GM19025 (cell line): Measurements from ENCODE around the gene MCC.
"Not testable (repeated sequence)": the region's sequence is repeated elsewhere in the genome, so short reads cannot be mapped to it uniquely, and the experiment has no call there.

Source experiments
- ATAC-seq: cut with Tn5 transposase; IDR thresholded peaks from one replicate; pipeline ENCODE4 v1.9.1; 2021; ENCODE audit warnings: mild to moderate bottlenecking, low read depth, moderate library complexity; ENCODE audit not compliant: unreplicated experiment

Gene MCC

DNA sequence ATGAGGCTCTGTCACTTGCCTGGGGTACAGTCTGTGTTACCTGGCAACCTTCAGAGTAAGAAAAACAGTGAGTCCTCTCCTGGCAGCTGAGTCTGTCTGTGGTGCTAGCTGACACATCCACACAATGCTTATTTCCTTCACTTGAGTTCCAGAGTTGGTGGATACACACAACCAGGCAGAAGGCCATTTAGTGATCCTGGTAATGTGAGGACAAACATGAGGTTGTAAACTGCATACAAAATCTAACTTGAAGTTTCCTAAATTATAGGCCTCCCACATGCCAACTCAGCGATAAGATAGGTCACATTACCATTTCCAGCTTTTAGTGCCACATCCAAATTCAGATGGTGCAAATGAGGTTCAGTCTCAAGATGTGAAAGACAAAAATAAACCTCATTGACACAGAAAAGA lies 386.1 kb downstream of the MCC start:
- ATAC-seq, result no peak

DNA sequence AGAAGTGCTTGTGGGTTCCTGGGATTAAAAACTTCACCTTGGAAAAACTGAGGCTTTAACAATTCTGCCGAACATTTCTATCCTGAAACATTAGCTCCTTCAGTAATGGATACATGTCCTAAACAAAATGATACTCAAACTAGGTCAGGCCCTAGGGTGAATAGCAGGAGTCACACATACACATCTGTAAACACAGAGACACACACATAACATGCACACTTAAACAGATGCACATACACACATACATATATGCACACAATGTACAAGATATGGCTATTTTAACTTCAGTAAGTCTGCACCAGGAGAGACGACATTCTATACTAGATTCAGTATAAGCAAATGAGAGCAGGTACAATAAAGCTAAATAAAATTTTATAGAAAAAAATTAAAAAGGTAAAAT lies 387.3 kb downstream of the MCC start:
- ATAC-seq, result no peak

GRCh38 chr5:113099822-113100221 lies 388.4 kb downstream of the MCC start:
- no peak for ATAC-seq

- ATAC-seq, result no peak
Observed at GRCh38 chr5:113098378-113098777, 389.9 kb downstream of the MCC start.

- no peak for ATAC-seq
Observed at GRCh38 chr5:113095831-113096230, 392.4 kb downstream of the MCC start.

DNA sequence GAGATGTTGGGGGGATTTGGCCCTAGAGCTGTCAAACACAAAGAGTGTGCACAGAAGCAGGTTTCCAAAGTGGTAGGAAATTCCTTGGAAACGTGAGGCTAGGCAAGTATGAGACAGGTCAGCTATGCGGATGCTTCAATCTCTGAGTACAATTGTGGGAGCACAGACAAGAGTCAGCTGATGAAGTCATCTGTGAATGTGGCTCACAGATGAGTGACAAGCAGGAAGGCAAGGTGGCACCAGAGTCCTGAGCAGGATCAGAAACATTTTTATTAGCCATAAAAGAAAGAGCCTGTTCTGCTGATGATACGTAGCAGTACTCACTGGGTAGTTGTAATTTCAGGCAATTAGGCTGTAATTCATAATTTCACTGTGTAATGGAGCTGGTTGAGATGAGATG lies 394.7 kb downstream of the MCC start:
- no peak for ATAC-seq

DNA sequence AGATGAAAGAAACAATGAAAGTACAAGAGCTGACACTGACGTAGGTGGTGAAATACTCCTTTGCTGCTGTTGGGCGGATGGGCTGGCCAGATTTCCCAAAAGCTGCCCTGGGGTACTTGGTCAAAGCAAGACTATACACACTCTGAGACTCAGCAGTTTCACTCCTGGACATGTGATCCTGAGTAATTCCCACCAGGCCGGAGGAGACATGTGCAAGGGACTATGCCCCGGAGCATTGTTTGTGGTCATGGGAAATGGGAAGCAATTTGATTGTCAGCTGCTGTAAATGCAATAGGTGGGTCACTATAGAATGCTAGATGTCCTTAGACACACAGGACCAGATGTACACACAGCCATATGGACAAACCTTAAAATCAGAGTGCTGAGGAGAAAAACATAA lies 395.6 kb downstream of the MCC start:
- no peak for ATAC-seq

DNA sequence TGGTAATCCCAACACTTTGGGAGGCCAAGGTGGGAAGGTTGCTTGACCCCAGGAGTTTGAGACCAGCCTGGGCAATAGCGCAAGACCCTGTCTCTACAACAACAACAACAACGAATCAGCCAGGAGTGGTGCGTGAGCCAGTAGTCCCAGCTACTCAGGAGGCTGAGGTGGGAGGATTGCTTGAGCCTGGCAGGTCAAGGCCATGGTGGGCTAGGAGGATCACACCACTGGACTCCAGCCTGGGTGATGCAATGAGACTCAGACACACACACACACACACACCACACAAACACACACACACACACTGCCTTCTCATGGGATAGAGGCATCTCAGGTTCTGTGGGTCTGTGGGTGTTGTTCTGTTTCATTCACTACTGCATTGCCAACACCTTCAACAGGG lies 396.6 kb downstream of the MCC start:
- no peak for ATAC-seq

- no peak for ATAC-seq
Observed at GRCh38 chr5:113090336-113091106, 397.7 kb downstream of the MCC start.

- no peak for ATAC-seq
Observed at GRCh38 chr5:113089653-113090335, 398.5 kb downstream of the MCC start.

- no peak for ATAC-seq
Observed at GRCh38 chr5:113087976-113088514, 400.2 kb downstream of the MCC start.

DNA sequence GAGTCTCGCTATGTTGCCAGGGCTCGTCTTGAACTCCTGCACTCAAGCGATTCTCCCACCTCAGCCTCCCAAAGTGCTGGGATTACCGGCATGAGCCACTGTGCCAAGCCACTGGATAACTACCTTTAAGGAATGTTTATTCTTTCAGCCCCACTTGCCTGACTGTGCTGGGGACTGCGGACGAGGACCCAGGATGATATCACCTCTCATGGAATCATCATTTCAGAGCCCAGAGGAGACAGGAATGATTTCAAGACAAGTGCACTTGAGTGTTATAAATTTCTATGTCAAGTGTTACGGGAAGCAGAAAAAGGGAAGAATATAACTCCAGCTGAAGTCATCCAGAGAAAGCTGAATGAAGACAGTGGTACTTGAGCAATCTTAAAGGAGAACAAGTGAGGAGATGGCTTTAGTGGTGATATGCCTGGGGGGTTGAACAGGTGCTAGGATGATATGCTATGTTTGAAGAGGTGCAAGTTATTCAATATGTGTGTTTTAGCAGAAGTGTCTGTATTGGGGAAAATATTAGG lies 402.3 kb downstream of the MCC start:
- no peak for ATAC-seq

GRCh38 chr5:113085084-113085414 lies 403.2 kb downstream of the MCC start:
- ATAC-seq, result no peak

GRCh38 chr5:113084402-113085083 lies 403.7 kb downstream of the MCC start:
- ATAC-seq, result no peak

DNA sequence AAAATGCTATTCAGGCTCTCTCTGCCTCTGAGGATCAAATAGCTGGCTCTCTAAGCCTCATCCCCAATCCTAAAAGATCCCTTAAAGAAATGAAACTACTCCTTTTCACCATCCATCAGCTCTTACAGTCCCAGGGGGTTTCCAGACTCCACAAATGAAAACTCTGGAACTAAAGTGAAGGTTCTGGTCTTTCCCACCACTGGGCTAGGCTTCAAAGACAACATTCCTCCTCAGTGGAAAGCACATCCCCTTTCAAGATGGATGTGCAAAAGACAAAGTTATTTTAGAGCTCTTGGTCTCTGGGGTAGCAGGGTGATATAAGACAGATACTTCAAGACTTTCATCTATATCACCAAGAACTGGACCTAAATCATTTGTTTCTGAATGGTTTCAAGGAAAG lies 404.8 kb downstream of the MCC start:
- no peak for ATAC-seq

GRCh38 chr5:113082547-113082905 lies 405.7 kb downstream of the MCC start:
- no peak for ATAC-seq

- no peak for ATAC-seq
Observed at GRCh38 chr5:113081881-113082546, 406.2 kb downstream of the MCC start.

DNA sequence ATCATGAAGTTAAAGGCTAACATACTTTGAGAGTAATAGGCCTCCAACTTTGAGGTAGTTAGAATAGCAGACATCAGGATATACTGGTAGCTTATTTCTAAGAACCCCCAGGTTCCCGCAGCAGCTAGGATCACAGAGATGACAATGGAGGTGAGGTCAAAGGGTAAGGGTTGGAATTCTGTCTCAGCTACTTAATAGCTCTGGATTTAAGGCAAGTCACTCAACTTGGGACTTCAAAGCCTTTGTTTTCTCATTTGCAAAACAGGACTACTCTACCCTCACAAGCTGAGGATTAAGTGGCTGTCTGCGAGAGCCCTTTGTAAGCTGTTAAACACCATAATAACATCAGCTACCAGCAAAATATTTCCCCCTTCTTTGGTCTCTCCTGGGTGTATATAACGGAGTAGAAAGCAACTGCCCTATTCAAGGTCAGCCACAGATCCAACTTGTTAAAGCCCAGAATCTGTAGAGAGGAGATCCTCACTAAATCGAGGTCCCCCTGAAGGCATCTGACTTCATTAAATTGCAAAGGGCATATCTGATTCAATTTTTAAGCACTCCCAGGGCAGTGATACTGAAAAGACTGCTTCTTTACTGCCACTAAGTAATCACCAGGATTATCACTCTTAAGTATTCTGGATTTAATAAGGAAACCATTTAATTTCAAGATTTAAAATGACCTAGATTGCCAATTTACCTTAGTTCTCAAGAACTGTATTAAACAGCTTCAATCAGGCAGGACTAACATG lies 407.0 kb downstream of the MCC start:
- ATAC-seq, result no peak

DNA sequence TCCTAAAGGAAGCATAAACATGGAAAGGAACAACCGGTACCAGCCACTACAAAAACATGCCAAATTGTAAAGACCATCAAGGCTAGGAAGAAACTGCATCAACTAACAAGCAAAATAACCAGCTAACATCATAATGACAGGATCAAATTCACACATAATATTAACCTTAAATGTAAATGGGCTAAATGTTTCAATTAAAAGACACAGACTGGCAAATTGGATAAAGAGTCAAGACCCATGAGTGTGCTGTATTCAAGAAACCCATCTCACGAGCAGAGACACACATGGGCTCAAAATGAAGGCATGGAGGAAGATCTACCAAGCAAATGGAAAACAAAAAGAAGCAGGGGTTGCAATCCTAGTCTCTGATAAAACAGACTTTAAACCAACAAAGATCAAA lies 411.6 kb downstream of the MCC start:
- ATAC-seq, result not testable (repeated sequence)

GRCh38 chr5:113075019-113075418 lies 413.2 kb downstream of the MCC start:
- ATAC-seq, result no peak
